AG04449 (cell line): ENCODE results near the gene FNDC1.

ENCODE experiments used
- CTCF ChIA-PET: fragments of 350-600 bp; formaldehyde crosslinking; extraction: SDS; loops from one replicate; lab custom pipeline; 2021; ENCODE audit warnings: antibody characterized with exemption; lab: Yijun Ruan, JAX
- POLR2A ChIA-PET: fragments of 400-600, 350-600 bp; formaldehyde crosslinking; extraction: SDS; loops from one replicate; lab custom pipeline; 2020; ENCODE audit warnings: antibody characterized with exemption, inconsistent platforms; lab: Yijun Ruan, JAX
- DNase-seq: peaks from one replicate; pipeline ENCODE4 v3.0.0-alpha.2; 2010; ENCODE audit warnings: low read depth, low spot score
- H3K4me3 ChIP-seq: 2 replicates; pipeline ENCODE4 v1.5.1; 2011; ENCODE audit warnings: low read depth, mild to moderate bottlenecking, control low read depth, low read length
- TF ChIP-seq, protein P1 (sequence below): IDR thresholded peaks from one replicate; pipeline ENCODE4 v1.5.1; 2011; ENCODE audit warnings: mild to moderate bottlenecking, moderate library complexity, low read length, control low read depth, inconsistent platforms; ENCODE audit not compliant: insufficient read depth; ENCODE audit errors: missing control alignments

Gene FNDC1

DNA sequence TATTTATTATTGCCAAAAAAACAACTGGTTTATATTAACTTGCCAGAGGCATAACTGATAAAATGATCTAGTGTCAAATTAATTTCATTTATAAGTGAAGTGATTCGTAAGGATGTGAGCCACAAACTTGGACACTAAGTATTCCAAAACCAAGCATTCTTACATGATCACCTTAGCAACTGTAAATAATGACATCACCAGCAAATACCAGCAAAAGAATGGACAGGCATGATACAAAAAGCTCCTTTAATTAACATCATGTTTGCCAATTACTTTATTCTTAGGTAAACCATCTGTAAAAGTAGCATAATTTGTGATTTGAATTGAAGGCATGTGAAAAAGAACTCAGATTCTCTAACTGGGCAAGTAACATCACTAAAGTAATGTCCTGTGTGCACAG lies 17.2 kb upstream of the FNDC1 start:
- ChIA-PET CTCF (interaction anchor here (0.8 to 10.5 kb wide), 16 partner anchors 8 to 512 kb away, joined by 3 to 89 read pairs (median 3); no protein-coding TSS in a partner anchor), POLR2A (no interaction called here)
- DNase-seq, result no peak
- TF ChIP-seq, protein P1, sequence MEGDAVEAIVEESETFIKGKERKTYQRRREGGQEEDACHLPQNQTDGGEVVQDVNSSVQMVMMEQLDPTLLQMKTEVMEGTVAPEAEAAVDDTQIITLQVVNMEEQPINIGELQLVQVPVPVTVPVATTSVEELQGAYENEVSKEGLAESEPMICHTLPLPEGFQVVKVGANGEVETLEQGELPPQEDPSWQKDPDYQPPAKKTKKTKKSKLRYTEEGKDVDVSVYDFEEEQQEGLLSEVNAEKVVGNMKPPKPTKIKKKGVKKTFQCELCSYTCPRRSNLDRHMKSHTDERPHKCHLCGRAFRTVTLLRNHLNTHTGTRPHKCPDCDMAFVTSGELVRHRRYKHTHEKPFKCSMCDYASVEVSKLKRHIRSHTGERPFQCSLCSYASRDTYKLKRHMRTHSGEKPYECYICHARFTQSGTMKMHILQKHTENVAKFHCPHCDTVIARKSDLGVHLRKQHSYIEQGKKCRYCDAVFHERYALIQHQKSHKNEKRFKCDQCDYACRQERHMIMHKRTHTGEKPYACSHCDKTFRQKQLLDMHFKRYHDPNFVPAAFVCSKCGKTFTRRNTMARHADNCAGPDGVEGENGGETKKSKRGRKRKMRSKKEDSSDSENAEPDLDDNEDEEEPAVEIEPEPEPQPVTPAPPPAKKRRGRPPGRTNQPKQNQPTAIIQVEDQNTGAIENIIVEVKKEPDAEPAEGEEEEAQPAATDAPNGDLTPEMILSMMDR, result no peak
- no peak overlapping the region for H3K4me3 ChIP-seq

DNA sequence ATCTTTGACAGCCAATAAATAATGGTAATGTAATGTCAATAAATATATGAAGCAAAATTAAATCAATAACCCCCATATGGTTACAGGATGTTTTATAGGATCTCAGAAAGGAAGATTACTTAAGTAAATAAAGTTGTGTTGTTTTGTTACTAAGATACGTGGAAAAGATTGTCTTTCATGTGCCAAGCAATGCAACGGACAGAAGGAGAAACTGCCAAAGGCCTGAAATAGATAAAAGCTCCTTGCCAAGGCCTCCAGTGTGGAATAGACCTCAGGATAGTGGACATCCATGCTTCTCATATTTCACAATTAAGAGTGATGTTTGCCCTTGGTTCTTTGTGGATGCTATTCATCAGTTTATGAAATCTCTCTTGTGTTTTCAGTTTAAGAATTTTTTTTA lies 16.4 kb upstream of the FNDC1 start:
- no peak overlapping the region for H3K4me3 ChIP-seq
- ChIA-PET CTCF (interaction anchor here (1.6 to 2.1 kb wide), 2 partner anchors 13 to 15 kb away, joined by 4 to 6 read pairs; no protein-coding TSS in a partner anchor), POLR2A (no interaction called here)
- DNase-seq, result no peak
- TF ChIP-seq, protein P1, result no peak

DNA sequence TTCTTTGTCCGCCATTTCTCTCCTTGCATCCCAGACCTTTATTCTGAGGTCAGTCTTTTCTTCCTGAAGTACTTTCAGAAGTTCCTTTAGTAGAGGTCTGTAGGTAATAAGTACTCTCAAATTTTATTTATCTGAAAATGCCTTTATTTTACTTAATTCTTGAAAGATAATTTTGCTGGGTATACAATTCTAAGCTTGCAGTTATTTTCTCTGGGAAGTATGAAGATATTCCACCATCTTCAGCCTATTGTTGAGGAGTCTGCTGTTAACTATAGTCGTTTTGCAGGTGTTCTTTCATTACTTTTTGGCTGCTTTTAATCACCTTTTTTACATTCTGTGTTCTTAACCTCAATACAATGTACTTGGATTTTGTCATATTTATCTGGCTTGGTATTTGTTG lies 13.5 kb upstream of the FNDC1 start:
- POLR2A ChIA-PET, result no interaction called here
- CTCF ChIA-PET, result interaction anchor here (1.1 kb wide), 1 partner anchor 498 kb away, joined by 5 read pairs; no protein-coding TSS in a partner anchor

DNA sequence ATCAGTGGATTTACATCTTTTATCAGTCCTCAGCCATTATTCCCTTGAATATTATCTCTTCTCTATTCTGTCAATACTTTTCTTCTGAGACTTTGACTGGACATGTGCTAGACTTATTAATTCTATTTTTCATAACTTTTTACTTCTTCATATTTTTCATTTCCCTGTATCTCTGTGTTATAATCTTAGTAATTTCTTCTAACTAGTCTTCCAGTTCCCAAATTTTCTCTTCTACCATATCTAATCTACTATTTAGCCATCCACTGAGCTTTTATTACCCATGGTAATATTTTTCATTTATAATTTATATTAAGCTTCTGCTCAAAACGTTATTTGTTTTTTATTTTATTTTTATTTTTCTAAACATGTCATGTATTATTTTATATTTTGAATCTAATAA lies 13.1 kb upstream of the FNDC1 start:
- H3K4me3 ChIP-seq, result no peak overlapping the region
- no peak for DNase-seq
- TF ChIP-seq, protein P1, result no peak
- CTCF ChIA-PET, result interaction anchor here (1.1 kb wide), 1 partner anchor 498 kb away, joined by 5 read pairs; no protein-coding TSS in a partner anchor
- POLR2A ChIA-PET, result no interaction called here

More for the DNA sequence above, 13.5 kb upstream of the FNDC1 start:
- no peak for DNase-seq
- H3K4me3 ChIP-seq, result no peak overlapping the region
- TF ChIP-seq, protein P1, result no peak

DNA sequence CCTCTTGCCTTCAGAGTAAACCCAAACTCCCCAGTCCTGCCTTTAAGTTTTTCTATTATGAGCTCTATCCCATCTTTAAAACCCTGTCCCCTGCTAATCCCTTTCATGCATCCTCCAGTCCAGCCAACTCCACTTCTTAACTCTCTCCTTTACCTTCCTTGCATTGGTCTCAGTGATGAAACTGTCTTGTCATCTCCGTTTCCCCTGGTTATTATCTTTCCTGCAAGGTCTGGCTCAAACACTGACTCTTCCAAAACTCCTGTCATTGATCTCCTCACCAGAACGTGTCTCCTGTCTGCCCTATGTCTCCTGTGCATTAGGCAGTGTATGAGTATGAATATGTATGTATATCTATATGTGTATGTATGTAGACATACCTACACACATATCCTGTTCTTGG lies 11.8 kb upstream of the FNDC1 start:
- H3K4me3 ChIP-seq, result no peak overlapping the region
- DNase-seq, result no peak
- ChIA-PET POLR2A (no interaction called here), CTCF (no interaction called here)
- TF ChIP-seq, protein P1, result no peak

DNA sequence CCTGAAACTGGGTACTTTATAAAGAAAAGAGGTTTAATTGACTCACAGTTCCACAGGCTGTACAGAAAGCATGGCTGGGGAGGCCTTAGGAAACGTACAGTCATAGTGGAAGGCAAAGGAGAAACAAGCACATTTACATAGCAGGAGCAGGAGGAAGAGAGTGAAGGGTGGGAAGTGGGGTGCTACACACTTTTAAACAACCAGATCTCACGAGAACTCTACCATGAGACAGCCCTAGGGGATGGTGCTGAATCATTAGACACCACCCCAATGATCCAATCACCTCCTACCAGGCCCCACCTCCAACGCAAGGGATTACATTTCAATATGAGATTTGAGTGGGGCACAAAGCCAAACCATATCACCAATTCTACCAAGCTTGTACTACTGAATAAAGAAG lies 7.4 kb upstream of the FNDC1 start:
- H3K4me3 ChIP-seq, result no peak overlapping the region
- TF ChIP-seq, protein P1, result no peak
- DNase-seq, result no peak
- ChIA-PET CTCF (interaction anchor here (1.8 to 2.7 kb wide), 2 partner anchors 9 to 10 kb away, joined by 4 to 12 read pairs; no protein-coding TSS in a partner anchor), POLR2A (no interaction called here)
